ENCODE results near the gene AGBL4.

GRCh38 chr1:48523558-48523957, 1500.2 kb downstream of the AGBL4 start:
- TF ChIP-seq TAF1 (IDR thresholded peaks at IDR 0.05; ENCODE audit: low read depth, low read length), result no peak
- no peak for TF ChIP-seq POLR2A (IDR thresholded peaks at IDR 0.05; ENCODE audit: low read depth, low read length)
- TF ChIP-seq POLR2AphosphoS5 (IDR thresholded peaks at IDR 0.05; ENCODE audit: low read depth, low read length), result no peak
- TF ChIP-seq PAX5 (IDR thresholded peaks at IDR 0.05; ENCODE audit: insufficient read depth, low read length, severe bottlenecking), result no peak
